ENCODE results near the gene PLG. TPM values are rescaled to one million over a fixed set of nuclear protein-coding genes. Genes with fewer than 3 reads are reported as not detected.
"Not testable (repeated sequence)": the region's sequence is repeated elsewhere in the genome, so short reads cannot be mapped to it uniquely, and the experiment has no call there.

PLG gene
- total RNA-seq, 2 donors from 2014 or later: not detected

DNA sequence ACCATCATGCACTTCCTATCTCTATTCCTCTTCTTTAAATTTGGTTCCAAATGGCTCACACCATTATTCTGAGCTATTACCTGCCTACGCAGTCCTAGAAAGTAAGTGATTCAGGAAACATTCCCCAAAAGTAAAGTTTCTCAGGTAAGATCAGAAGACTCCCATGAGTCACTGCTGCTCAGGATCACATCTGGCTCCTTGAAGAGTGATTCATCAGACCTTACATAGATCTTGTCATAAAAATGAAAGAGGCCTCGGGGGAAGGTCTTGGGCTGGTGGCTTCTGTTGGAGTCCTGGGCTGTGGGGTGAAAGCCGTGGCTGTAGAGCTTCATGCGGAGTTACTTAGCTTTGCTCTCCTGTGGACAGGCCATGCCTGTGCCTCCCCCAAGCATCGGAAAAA, 35.9 kb downstream of the PLG start:
- Histone ChIP-seq H3K27ac (no peak overlapping the region), H3K4me1 (no peaks in the 10 kb centered on the region), H3K27me3 (no peaks in the 10 kb centered on the region), H3K36me3 (replicated peaks in 1 of 2; ENCODE audit: insufficient read depth in 1 of 2, low read depth in 2 of 2) (no peaks in the 10 kb centered on the region), H3K9me3 (no peaks in the 10 kb centered on the region), H3K4me3 (no peak overlapping the region)
- 78 to 79% methylated on average over 4 to 5 of the region's 5 CpGs for WGBS, 2 donors
- ATAC-seq: no peak
- no peak for DNase-seq
- intact Hi-C loops (cut with DNase I): loop anchor here (5.0 kb wide), 1 partner anchor 639 kb away; no protein-coding TSS in a partner anchor
- TF ChIP-seq POLR2A (IDR thresholded peaks at IDR 0.05): no peak
- TF ChIP-seq, protein P1, sequence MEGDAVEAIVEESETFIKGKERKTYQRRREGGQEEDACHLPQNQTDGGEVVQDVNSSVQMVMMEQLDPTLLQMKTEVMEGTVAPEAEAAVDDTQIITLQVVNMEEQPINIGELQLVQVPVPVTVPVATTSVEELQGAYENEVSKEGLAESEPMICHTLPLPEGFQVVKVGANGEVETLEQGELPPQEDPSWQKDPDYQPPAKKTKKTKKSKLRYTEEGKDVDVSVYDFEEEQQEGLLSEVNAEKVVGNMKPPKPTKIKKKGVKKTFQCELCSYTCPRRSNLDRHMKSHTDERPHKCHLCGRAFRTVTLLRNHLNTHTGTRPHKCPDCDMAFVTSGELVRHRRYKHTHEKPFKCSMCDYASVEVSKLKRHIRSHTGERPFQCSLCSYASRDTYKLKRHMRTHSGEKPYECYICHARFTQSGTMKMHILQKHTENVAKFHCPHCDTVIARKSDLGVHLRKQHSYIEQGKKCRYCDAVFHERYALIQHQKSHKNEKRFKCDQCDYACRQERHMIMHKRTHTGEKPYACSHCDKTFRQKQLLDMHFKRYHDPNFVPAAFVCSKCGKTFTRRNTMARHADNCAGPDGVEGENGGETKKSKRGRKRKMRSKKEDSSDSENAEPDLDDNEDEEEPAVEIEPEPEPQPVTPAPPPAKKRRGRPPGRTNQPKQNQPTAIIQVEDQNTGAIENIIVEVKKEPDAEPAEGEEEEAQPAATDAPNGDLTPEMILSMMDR (IDR thresholded peaks at IDR 0.05): no peak

DNA sequence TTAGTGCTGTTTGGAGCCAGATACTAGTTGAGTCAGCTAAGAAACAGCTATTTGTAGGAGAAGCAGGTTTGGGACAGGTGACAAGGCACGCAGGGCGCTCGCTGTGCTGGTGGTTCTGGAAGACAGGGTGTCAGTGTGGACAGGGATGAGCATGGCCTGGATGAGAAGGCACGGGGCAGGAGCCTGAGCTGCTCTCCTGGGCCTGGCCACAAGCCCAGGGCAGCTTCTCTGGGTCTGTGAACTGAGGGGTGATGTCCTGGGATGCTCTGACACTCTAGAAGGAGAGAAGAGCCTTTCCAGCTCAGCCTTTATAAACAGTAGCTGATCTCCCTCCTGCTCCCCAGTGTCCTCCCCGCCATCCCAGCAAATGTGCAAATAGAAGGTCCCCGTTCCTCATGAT, 37.9 kb downstream of the PLG start:
- no peaks in the 10 kb centered on the region for H3K9me3 ChIP-seq
- DNase-seq: no peak
- intact Hi-C loops (cut with DNase I): loop anchor here (5.0 kb wide), 1 partner anchor 637 kb away; no protein-coding TSS in a partner anchor

DNA sequence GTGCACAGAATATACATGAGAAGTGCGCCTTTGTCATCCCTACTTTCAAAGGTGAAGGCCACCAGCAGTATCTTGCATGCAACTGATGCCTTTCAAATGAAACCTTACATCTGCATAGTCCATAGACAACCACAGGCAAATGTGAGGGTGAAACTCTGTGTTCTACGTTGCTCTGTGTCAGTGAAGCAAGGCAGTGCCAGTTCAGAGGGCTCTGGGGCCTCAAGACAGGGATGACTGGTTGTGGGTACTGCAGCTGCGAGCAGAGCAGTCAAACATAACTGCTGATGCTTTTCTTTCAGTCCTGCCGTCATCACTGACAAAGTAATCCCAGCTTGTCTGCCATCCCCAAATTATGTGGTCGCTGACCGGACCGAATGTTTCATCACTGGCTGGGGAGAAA, 39.0 kb downstream of the PLG start:
- 63 to 79% methylated on average over 7 of the region's 7 CpGs for WGBS, 2 donors
- H3K36me3 ChIP-seq (replicated peaks in 1 of 2; ENCODE audit: insufficient read depth in 1 of 2, low read depth in 2 of 2); H3K27me3 ChIP-seq; H3K4me1 ChIP-seq; H3K27ac ChIP-seq; intact Hi-C loops (cut with DNase I); ATAC-seq; H3K9me3 ChIP-seq; H3K4me3 ChIP-seq; DNase-seq: not testable (repeated sequence)

More for the DNA sequence above, 37.9 kb downstream of the PLG start:
- ATAC-seq: no peak
- WGBS, 2 donors: 75 to 87% methylated on average over 6 of the region's 6 CpGs
- H3K36me3 ChIP-seq (replicated peaks in 1 of 2; ENCODE audit: insufficient read depth in 1 of 2, low read depth in 2 of 2): no peaks in the 10 kb centered on the region
- no peaks in the 10 kb centered on the region for H3K27me3 ChIP-seq
- H3K4me1 ChIP-seq: no peaks in the 10 kb centered on the region
- no peak for TF ChIP-seq POLR2A (IDR thresholded peaks at IDR 0.05)
- TF ChIP-seq, protein P1 (IDR thresholded peaks at IDR 0.05): no peak
- no peak overlapping the region for H3K27ac ChIP-seq
- H3K4me3 ChIP-seq: no peak overlapping the region

DNA sequence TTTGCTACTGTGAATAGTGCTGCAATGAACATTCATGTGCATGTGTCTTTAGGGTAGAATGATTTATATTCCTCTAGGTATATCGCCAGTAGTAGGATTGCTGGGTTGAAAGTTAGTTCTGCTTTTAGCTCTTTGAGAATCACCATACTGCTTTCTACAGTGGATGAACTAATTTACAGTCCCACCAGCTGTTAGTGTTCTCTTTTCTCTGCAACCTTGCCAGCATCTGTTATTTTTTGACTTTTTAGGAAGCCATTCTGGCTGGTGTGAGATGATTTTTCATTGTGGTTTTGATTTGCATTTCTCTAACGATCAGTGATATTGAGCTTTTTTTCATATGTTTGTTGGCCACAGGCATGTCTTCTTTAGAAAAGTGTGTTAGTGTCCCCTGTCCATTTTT, 40.0 kb downstream of the PLG start:
- Histone ChIP-seq H3K27ac (no peak overlapping the region), H3K4me3 (no peak overlapping the region), H3K36me3 (replicated peaks in 1 of 2; ENCODE audit: insufficient read depth in 1 of 2, low read depth in 2 of 2) (no peaks in the 10 kb centered on the region), H3K27me3 (no peaks in the 10 kb centered on the region), H3K9me3 (no peaks in the 10 kb centered on the region), H3K4me1 (no peaks in the 10 kb centered on the region)
- DNase-seq (no peak), ATAC-seq (no peak)
- WGBS, 2 donors: 65 to 78% methylated on average over 2 of the region's 2 CpGs
- intact Hi-C loops (cut with DNase I): no loop called here
- TF ChIP-seq POLR2A (IDR thresholded peaks at IDR 0.05): no peak
- TF ChIP-seq, protein P1 (IDR thresholded peaks at IDR 0.05): no peak

DNA sequence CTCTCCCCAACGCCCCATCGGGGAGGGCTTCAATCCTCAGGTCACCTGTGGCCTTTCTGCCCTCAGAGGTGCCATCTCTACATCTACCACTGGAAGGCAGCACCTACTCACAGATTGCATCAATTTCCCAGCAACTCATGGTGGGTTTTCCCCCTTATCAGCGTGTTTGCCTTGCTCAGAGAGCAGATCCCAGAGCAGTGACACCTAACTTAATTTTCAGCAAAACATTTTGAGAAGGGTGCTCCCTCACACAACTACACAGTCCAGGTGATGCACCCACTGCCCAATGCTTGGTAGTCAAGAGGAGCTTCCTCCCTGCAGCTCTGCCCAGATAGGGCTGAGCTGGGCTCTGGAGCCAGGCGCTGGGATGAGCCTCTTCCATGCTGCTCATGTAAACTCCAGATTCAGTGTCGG, 48.2 kb downstream of the PLG start:
- ATAC-seq (no peak), DNase-seq (no peak)
- H3K27ac ChIP-seq: no peak overlapping the region
- no peaks in the 10 kb centered on the region for H3K9me3 ChIP-seq
- H3K27me3 ChIP-seq: no peaks in the 10 kb centered on the region
- TF ChIP-seq, protein P1 (IDR thresholded peaks at IDR 0.05): peak in 5 of 7 experiments; percentile 17 to 42 (median 26)
- no peak for TF ChIP-seq POLR2A (IDR thresholded peaks at IDR 0.05)
- intact Hi-C loops (cut with DNase I): no loop called here
- H3K4me1 ChIP-seq: no peaks in the 10 kb centered on the region
- H3K36me3 ChIP-seq (replicated peaks in 1 of 2; ENCODE audit: insufficient read depth in 1 of 2, low read depth in 2 of 2): no peaks in the 10 kb centered on the region
- 18 to 23% methylated on average over 5 of the region's 5 CpGs for whole genome bisulfite sequencing, 2 donors
- no peak overlapping the region for H3K4me3 ChIP-seq

DNA sequence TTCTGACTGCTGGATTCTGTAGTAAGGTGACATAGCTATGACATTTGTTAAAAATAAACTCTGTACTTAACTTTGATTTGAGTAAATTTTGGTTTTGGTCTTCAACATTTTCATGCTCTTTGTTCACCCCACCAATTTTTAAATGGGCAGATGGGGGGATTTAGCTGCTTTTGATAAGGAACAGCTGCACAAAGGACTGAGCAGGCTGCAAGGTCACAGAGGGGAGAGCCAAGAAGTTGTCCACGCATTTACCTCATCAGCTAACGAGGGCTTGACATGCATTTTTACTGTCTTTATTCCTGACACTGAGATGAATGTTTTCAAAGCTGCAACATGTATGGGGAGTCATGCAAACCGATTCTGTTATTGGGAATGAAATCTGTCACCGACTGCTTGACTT, 51.2 kb downstream of the PLG start:
- H3K4me1 ChIP-seq; intact Hi-C loops (cut with DNase I); ATAC-seq; DNase-seq; H3K27me3 ChIP-seq; H3K9me3 ChIP-seq; H3K4me3 ChIP-seq; H3K27ac ChIP-seq; H3K36me3 ChIP-seq (replicated peaks in 1 of 2; ENCODE audit: insufficient read depth in 1 of 2, low read depth in 2 of 2): not testable (repeated sequence)
- 38 to 47% methylated on average over 4 of the region's 4 CpGs for WGBS, 2 donors
